ENCODE measurements around the gene CYTH1.

GRCh38 chr17:78739331-78739931 lies 42.6 kb downstream of the CYTH1 start:
- no peak for TF ChIP-seq CTCF (conservative IDR thresholded peaks at IDR 0.05 in 1 of 2, IDR thresholded peaks at IDR 0.05 in 1 of 2; ENCODE audit: extremely low read depth in 1 of 2, insufficient read depth in 1 of 2, low read depth in 1 of 2, low read length in 2 of 2)
- no peak for TF ChIP-seq EZH2 (IDR thresholded peaks at IDR 0.05; ENCODE audit: borderline replicate concordance, low read length)
